ENCODE measurements around the gene FUT8. TPM values are rescaled to one million over a fixed set of nuclear protein-coding genes. Genes with fewer than 3 reads are reported as not detected.

Gene FUT8
- 12.5 TPM for total RNA-seq
- long read RNA-seq, full-length matches to known transcripts: 3 of 9 reads
- long read RNA-seq, partial matches to known transcripts: 1 of 9 reads
- long read RNA-seq, other reads (novel, unspliced or antisense): 5 of 9 reads

DNA sequence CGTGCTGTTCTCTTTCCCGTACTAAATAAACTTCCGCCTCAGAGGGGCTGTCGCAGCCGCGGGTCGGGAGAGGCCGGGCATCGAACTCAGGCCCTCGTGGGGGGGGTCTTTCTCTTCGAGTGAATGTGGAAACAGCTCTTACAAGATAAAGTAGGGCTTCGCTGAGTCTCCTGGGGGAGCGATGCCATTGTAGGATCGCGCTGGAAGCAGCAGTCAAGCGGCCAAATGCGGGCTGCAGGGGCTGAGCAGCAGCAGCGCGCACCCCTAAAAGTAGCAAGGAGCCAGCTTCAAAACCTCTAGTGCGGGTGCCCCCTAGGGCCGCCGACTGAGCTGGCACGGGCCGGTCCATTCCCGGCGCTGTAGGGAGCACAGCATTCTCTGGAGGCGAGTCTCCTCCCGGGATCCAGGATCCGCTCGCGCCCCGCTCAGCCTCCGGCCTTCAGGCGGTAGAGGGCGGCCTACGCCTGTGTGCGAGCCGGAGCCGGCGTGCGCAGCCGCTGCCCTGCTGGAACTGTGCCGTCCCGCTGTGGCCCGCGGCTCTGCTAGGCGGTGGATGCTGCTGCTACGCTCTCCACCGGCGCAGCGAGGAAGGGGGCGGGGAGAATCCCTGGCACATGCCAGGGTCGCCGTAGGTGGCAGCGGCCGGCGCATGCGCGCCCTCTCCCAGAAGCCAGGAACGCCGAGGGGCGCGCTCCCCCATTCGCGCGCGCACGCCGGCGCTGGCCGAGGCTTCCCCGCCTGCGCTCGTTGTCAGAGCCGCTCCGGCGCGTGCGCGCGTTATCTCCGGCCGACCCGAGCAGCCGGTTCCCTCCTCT lies at the start of gene FUT8:
TSS of gene FUT8 (plus strand) at position 699 of the 815 bp plus-strand sequence. CDS start 148,834 bp downstream, outside the sequence.
- DNase-seq (ENCODE audit: low spot score): peak; percentile 96
- intact Hi-C loops (cut with DNase I): loop anchor here (2.0 to 10.0 kb wide), 6 partner anchors 181 to 543 kb away; partner anchors contain the start of genes FNTB and MAX

- no peak for DNase-seq (ENCODE audit: low spot score)
- intact Hi-C loops (cut with DNase I): no loop called here
Measured at GRCh38 chr14:65366802-65367565, 45.5 kb upstream of the FUT8 start.

DNA sequence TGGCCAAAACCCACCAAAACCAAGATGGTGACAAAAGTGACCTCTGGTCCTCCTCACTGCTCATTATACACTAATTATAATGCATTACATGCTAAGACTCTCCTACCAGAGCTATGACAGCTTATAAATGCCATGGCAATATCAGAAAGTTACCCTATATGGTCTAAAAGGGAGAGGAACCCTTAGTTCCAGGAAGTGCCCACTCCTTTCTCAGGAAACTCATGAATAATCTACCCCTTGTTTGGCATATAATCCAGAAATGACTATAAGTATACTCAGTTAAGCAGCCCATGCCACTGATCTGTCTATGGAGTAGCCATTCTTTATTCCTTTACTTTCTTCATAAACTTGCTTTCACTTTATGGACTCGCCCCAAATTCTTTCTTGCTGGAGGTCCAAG lies 43.0 kb upstream of the FUT8 start:
- intact Hi-C loops (cut with DNase I): no loop called here
- no peak for DNase-seq (ENCODE audit: low spot score)

GRCh38 chr14:65370801-65371248 lies 41.7 kb upstream of the FUT8 start:
- DNase-seq (ENCODE audit: low spot score): no peak
- intact Hi-C loops (cut with DNase I): no loop called here

GRCh38 chr14:65371784-65372183 lies 40.7 kb upstream of the FUT8 start:
- intact Hi-C loops (cut with DNase I): no loop called here
- DNase-seq (ENCODE audit: low spot score): no peak

DNA sequence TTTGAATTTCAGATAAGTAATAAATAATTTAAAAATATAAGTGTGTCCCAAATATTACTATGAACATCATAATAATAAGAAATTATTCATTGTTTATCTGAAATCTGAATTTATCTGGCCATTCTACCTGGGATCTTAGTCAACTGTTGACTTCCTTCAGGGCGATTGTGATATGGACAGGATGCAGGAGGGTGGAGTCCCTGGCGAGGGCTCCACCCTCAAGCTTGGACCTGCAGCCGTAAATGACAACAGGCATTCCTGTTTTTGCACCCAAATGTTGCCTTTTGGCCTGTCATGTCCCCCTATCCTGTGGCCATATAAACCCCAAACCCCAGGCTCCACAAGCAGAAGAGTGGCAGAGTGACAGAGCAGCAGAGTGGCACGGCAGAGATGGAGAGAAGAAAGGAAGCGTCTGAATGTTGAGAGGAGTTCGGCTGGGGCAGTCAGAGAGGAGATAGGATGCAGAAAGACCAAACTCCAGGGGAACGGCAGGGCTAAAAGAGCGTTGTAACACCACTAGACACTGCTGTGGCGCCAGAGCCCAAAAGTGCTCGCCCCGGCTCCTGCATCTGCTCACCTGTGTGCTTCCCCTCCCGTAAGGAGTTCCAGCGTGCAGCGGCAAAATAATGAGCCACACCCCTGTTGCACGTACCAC lies 39.4 kb upstream of the FUT8 start:
- intact Hi-C loops (cut with DNase I): no loop called here
- DNase-seq (ENCODE audit: low spot score): no peak

DNA sequence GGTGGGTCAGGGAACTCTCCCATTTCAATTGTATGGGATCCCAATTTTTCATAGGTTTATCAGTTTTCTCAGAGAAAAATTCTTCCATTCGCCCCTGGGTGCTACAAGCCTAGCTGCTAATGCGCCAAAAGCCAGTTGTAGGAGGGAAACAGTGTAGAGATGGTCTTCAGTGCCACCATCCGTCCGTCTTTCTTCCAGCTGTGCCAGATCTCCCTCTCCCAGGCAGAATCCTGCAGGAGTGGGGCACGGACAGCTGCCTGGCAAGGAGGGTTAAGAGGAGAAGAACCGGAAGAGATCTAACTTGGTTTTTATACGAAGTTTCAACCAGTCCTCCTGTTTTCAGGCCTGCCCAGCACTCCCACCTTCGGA lies 38.9 kb upstream of the FUT8 start:
- DNase-seq (ENCODE audit: low spot score): no peak
- intact Hi-C loops (cut with DNase I): no loop called here

GRCh38 chr14:65377576-65377975 lies 35.0 kb upstream of the FUT8 start:
- no peak for DNase-seq (ENCODE audit: low spot score)
- intact Hi-C loops (cut with DNase I): no loop called here

GRCh38 chr14:65382586-65382985 lies 29.9 kb upstream of the FUT8 start:
- intact Hi-C loops (cut with DNase I): no loop called here
- DNase-seq (ENCODE audit: low spot score): no peak

DNA sequence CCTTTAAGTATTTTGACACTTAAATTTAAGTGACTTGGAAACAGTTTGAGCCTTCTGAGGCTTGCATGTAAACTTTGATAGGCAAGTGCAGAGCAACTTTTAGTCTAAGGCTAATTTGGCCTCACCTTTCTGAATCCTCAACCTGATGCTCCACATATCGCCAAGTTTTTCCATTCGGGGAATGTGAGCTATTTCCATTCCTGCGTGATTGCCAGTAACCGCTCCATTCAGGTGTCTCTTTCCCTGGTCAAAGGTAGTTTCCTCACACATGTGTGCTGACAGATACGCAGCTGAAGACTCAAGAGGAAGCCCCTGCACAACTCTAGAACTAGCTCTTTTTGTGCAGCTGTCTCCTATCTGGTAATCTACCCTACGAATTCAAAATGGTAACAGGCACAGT lies 25.4 kb upstream of the FUT8 start:
- DNase-seq (ENCODE audit: low spot score): no peak
- intact Hi-C loops (cut with DNase I): no loop called here

DNA sequence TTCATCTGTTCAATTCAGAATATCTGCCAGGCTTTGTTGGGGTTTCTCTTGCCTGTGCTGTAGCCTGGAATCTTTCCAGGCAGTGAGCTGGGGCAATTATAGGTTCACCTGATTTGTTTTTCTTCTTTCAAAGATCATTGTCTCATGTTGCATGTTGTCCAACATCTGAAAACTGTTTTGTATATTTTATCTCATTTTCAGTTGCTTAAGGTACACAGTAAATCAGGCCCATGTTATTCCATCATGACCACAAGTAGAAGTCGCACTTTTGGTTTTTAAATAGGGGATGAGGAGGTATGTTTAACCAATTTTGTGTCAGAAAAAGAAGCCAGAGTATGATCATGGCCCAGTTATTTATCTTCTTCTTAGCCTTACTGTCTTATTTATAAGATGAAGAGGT lies 24.9 kb upstream of the FUT8 start:
- intact Hi-C loops (cut with DNase I): no loop called here
- DNase-seq (ENCODE audit: low spot score): no peak

DNA sequence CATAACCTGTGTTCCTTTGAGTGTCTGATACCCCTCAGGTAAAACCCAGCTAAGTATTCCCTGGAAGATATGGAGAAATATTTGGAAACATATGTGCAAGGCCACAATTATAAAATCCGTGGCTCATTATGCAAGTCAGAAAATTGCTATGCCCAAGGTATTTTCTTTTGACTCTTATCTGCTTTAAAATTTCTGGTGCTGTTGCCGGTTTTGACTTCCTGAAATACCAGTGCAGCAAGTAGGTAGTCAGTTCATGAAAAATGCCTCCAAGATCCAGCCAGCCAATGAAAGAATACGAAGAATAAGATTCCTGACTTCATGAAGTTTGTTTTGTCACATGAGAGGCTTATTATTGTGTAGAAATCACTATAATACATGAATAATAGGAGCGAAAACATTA lies 20.2 kb upstream of the FUT8 start:
- no peak for DNase-seq (ENCODE audit: low spot score)
- intact Hi-C loops (cut with DNase I): no loop called here

DNA sequence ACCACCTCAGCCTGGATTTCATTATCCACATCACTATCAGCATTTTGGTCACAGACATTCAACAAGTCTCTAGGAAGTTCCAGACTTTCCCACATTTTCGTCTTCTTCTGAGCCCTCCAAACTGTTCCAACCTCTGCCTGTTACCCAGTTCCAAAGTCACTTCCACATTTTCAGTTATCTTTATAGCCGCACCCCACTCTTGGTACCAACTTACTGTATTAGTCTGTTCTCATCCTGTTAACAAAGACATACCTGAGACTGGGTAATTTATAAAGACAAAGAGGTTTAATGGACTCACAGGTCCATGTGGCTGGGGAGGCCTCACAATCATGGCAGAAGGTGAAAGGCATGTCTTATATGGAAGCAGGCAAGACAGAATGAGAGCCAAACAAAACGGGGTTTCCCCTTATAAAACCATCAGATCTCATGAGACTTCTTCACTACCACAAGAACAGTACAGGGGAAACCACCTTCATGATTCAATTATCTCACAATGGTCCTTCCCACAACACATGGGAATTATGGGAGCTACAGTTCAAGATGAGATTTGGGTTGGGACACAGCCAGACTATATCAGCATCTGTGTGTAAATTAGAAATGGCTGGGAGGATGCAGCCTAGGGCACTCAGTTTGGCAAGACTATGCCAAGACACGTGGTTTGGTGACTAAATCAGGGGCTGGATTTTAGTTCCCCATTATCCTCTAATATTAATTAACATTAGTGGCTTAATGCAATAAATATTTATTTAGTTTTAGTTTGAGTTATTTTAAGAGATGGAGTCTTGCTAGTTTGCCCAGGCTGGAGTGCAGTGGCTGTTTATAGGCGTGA lies 16.2 kb upstream of the FUT8 start:
- intact Hi-C loops (cut with DNase I): no loop called here
- no peak for DNase-seq (ENCODE audit: low spot score)

DNA sequence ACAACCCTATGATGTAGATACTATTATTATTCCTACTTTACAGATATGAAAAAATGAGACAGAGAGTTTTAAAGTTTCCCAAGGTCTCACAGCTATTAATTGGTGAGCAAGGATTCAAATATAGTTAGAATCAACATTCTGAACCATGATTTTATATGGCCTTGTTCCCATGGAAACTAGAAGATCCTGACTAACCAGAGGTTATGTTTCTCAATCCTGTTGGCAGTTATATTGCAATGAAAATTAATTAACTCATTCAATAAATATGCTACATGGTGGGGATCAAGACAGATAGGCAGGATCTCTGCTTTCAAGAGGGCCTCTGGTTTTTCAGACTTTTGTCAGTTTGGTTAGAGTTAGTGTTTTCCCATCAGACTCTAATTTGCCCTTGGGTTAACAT lies 9.3 kb upstream of the FUT8 start:
- intact Hi-C loops (cut with DNase I): no loop called here
- no peak for DNase-seq (ENCODE audit: low spot score)

- intact Hi-C loops (cut with DNase I): no loop called here
Measured at GRCh38 chr14:65408113-65408512, 4.4 kb upstream of the FUT8 start.

GRCh38 chr14:65410640-65411039 lies 1.9 kb upstream of the FUT8 start:
- intact Hi-C loops (cut with DNase I): loop anchor here (5.0 to 10.0 kb wide), 4 partner anchors 194 to 544 kb away; partner anchors contain the start of gene MAX
- no peak for DNase-seq (ENCODE audit: low spot score)

More at GRCh38 chr14:65408113-65408512, 4.4 kb upstream of the FUT8 start:
- DNase-seq (ENCODE audit: low spot score): no peak

GRCh38 chr14:65411656-65412031 lies 886 bp upstream of the FUT8 start:
- peak; percentile 95 for DNase-seq (ENCODE audit: low spot score)
- intact Hi-C loops (cut with DNase I): loop anchor here (2.0 to 10.0 kb wide), 6 partner anchors 181 to 543 kb away; partner anchors contain the start of genes FNTB and MAX

DNA sequence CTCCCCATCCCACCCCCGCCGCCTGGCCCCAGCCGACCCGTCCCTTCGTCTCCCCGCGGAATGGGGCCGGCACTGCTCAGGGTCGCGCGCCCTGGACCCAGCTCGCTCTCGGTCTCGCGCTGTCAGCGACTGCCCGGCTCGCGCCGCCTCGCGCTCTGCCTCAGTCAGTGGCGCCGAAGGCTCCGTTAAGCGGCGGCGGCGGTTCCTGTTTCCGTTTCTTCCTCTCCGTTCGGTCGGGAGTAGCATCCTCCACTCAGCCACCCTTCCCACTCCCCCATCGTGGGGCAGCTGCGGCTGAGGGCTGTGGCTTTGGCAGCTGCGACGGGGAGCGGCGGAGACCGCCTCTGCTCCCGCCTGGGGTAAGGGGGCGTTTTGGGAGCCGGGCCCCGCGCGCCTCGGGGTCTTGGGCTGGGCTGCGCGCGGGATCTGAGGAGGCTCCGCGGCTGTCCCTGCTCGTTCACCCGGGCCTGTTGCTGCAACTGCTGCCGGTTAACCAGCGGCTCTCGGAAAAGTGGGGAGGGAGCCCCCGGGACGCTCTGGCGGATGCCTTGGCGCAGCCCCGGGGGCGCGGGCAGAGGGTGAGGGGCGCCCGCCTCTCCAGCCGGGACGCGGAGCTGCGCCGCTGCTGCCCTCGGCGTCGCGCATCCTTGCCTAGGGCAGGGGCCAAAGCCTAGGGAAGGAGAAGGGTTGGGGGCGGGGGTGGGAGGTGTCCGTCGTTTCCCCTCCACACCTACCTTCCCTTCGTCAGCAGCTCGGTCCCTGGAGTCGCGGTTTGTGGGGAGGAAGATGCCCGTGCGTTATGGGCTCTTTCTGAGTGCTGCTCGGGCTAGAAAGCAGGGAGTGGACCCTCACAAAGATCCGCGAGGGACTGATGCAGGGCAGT lies 567 bp downstream of the FUT8 start:
- peak; percentile 84 for DNase-seq (ENCODE audit: low spot score)
- intact Hi-C loops (cut with DNase I): loop anchor here (2.0 to 10.0 kb wide), 6 partner anchors 182 to 542 kb away; partner anchors contain the start of genes FNTB and MAX

Measured in cardiac septum (tissue), 1 donor.